ENCODE measurements around the gene DIS3L2.

DNA sequence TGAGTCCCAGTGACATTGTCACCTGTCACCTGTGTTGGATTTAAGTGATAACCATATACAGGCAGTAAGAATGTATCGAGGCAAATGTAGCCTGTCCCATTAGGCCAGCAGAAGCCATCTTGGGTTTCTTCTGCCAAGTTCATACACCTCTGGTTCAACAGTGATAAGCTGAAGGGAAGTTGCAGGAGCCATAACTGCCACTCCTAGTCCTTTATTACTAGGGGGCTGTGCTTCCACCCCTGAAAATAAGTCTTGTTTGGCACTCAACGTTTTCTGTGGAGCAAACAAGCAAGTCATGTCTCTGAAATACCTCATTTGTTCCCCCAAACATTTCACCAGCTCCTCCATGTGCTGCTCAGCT lies 358.9 kb downstream of the DIS3L2 start:
- TF ChIP-seq, protein P1, sequence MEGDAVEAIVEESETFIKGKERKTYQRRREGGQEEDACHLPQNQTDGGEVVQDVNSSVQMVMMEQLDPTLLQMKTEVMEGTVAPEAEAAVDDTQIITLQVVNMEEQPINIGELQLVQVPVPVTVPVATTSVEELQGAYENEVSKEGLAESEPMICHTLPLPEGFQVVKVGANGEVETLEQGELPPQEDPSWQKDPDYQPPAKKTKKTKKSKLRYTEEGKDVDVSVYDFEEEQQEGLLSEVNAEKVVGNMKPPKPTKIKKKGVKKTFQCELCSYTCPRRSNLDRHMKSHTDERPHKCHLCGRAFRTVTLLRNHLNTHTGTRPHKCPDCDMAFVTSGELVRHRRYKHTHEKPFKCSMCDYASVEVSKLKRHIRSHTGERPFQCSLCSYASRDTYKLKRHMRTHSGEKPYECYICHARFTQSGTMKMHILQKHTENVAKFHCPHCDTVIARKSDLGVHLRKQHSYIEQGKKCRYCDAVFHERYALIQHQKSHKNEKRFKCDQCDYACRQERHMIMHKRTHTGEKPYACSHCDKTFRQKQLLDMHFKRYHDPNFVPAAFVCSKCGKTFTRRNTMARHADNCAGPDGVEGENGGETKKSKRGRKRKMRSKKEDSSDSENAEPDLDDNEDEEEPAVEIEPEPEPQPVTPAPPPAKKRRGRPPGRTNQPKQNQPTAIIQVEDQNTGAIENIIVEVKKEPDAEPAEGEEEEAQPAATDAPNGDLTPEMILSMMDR (IDR thresholded peaks at IDR 0.05) = no peak
- TF ChIP-seq POLR2A (IDR thresholded peaks at IDR 0.05) (no peak), EP300 (IDR thresholded peaks at IDR 0.05) (no peak)
